Measurements from ENCODE around the gene PPP2R3A. TPM values are rescaled to one million over a fixed set of nuclear protein-coding genes. Genes with fewer than 3 reads are reported as not detected.
"Not testable (repeated sequence)": the region's sequence is repeated elsewhere in the genome, so short reads cannot be mapped to it uniquely, and the experiment has no call there.

Gene PPP2R3A, protein sequence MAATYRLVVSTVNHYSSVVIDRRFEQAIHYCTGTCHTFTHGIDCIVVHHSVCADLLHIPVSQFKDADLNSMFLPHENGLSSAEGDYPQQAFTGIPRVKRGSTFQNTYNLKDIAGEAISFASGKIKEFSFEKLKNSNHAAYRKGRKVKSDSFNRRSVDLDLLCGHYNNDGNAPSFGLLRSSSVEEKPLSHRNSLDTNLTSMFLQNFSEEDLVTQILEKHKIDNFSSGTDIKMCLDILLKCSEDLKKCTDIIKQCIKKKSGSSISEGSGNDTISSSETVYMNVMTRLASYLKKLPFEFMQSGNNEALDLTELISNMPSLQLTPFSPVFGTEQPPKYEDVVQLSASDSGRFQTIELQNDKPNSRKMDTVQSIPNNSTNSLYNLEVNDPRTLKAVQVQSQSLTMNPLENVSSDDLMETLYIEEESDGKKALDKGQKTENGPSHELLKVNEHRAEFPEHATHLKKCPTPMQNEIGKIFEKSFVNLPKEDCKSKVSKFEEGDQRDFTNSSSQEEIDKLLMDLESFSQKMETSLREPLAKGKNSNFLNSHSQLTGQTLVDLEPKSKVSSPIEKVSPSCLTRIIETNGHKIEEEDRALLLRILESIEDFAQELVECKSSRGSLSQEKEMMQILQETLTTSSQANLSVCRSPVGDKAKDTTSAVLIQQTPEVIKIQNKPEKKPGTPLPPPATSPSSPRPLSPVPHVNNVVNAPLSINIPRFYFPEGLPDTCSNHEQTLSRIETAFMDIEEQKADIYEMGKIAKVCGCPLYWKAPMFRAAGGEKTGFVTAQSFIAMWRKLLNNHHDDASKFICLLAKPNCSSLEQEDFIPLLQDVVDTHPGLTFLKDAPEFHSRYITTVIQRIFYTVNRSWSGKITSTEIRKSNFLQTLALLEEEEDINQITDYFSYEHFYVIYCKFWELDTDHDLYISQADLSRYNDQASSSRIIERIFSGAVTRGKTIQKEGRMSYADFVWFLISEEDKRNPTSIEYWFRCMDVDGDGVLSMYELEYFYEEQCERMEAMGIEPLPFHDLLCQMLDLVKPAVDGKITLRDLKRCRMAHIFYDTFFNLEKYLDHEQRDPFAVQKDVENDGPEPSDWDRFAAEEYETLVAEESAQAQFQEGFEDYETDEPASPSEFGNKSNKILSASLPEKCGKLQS (N-terminal part only)
- 10 to 100 TPM; 37.5 to 60.1 TPM for total RNA-seq
- long read RNA-seq, partial matches to known transcripts, result 2 of 10 reads
- long read RNA-seq, other reads (novel, unspliced or antisense), result 4 of 10 reads

DNA sequence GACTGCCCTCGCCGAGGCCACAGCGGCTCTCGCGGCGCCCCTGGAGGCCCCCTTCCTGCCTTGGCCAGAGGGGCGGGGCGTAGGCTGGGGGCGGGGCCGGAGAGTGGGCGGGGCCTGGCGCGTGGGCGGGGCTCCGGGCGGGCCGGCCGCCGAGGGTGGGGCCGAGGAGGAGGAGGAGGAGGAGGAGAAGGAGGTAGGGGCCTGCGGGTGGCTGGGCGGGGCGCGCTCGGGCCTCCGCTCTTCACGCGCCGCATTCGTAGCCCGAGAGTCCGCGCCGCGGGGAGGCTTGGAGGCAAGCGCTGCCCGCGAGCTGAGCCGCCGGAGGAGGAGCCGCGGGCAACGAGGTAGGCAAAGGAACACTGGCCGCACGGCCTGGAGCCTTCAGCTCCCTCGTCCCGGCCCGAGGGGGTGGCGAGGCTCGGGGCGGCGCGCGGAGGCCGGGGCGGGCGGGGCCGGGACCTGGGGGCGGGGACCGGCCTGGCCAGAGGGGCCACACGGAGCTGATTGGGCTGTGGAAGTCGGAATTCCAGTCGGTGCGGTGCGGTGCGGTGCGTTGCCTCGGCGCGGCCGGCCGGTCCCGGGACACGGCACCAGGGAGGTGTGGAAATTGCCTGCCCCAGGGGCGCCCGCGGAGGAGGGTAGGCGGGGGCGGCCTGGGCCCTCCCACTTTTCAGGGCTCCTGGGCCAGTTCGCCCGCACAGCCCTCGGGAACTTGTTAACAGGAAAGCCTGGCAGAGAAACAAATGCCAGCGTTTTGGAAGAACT lies at the start of gene PPP2R3A:
PPP2R3A (plus strand) TSS at position 223 of the 765 bp plus-strand sequence. CDS start 35,771 bp downstream, outside the sequence.
- intact Hi-C loops (cut with DNase I), result no loop called here
- DNase-seq (peak; percentile 85), ATAC-seq (peak; percentile 97 to 98)

DNA sequence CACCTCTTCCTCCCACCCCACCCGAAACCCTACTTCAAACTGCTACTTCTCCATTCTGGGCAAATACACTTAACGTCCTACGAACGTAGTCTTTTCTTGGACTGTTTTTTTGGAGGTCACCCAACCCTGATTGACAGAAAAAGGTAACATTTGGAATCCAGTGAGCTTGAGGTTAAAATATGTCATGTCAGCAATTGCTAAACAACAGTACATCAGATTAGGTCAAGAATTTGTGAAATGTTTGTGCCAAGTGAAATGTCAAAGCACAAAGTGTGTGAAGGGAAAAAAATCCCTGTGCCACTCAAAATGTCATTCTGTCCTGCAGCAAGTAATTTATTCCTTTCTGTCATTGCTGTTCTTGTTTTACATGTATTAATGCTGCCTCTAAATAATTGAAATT lies 49.2 kb upstream of the PPP2R3A start:
- ATAC-seq (no peak), DNase-seq (no peak)
- intact Hi-C loops (cut with DNase I), result loop anchor here in 1 of 2 donors (5.0 kb wide), 1 partner anchor 121 kb away; no protein-coding TSS in a partner anchor

DNA sequence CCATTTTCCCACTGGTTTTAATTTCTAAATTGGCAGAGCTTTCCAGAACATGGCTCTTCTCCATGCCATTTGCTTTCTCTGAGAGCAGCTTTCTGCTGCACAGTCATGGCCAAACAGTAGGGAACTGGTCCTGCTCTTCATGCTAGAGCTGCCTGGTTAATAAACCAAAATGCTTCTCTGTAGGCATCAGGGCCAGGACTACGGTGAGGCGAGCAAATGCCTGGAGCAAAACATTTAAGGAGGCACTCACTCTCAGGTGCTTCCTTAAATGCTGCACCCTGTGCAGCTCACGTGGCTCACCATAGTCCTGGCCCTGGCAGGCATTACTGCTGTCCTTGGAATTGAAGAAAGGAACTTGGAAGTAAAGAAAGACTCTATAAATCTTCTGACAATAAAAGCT lies 48.5 kb upstream of the PPP2R3A start:
- no peak for DNase-seq
- peak in 1 of 2 donors; percentile 30 for ATAC-seq
- intact Hi-C loops (cut with DNase I), result loop anchor here in 1 of 2 donors (5.0 kb wide), 1 partner anchor 120 kb away; no protein-coding TSS in a partner anchor

DNA sequence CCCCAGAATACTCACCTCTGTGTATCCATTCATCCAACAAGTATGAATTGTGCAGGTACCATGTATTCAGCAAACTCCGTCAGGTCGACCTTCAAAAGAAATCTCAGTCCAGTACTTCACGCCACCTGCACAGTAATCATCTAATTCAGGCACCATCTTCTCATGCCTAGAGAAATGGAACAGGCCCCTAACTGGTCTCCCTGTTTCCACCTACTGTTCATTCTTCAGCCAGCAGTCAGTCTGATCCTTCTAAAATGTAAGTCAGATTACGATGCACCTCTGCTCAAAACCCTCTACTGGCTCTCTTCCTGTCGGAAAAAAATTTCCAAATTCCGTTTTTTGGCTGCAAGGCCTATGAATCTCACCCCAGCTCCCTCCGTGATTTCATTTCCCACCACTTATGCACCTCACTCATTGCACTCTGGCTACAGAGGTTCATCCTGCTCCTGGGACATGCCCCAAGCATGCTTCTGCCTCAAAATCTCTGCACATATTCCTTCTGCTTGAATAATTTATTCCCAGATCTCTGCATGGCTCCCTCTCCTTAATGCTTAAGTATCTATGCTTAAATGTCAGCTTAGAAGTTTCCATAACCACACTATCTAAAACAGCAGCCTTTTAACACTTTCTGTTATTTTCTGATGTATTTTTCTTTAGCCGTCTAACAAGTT lies 47.5 kb upstream of the PPP2R3A start:
- DNase-seq (no peak), ATAC-seq (no peak)
- intact Hi-C loops (cut with DNase I), result loop anchor here in 1 of 2 donors (5.0 kb wide), 1 partner anchor 119 kb away; no protein-coding TSS in a partner anchor

- no peak for DNase-seq
- intact Hi-C loops (cut with DNase I), result loop anchor here in 1 of 2 donors (5.0 kb wide), 1 partner anchor 119 kb away; no protein-coding TSS in a partner anchor
- peak; percentile 62 to 65 for ATAC-seq
Observed at GRCh38 chr3:135918600-135918999, 46.9 kb upstream of the PPP2R3A start.

DNA sequence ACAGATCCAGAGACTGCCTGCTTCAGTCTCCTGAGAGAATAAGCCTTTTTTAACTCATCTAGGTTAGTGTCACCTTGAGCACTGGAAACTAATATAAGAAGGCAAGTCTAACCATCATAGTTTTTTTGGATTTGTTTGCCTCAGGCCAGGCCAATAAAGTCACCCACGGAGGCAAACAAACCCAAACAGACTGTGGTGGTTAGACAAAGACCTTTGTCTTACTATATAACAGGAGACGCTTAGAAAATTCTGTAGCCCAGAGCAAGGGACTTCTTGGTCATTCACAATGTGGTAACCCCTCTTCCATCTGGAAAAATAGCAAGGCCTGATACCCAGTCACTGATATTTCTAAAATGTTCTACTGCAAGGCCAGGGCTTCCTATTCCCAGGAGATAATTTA lies 45.3 kb upstream of the PPP2R3A start:
- ATAC-seq (no peak), DNase-seq (no peak)
- intact Hi-C loops (cut with DNase I), result loop anchor here in 1 of 2 donors (2.0 kb wide), 1 partner anchor 121 kb away; no protein-coding TSS in a partner anchor

DNA sequence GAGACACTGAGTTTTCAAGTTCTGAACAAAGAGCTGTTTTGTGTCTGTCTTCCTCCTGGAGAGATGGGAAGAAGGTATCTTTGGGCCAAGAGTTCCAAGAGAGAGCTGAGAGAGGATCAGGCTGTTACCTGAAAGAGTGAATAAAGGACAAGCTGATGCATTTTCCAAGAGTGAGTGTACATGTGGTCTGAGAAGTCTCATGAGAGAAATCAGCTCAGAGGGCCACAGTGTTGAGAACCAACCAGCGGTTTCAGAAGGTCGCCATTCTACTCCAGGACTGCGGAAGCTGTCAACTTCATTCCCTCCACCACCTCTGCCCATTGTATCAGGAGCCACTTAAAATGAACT lies 42.7 kb upstream of the PPP2R3A start:
- intact Hi-C loops (cut with DNase I), result no loop called here
- DNase-seq (no peak), ATAC-seq (no peak)

GRCh38 chr3:135924506-135924905 lies 41.0 kb upstream of the PPP2R3A start:
- ATAC-seq, result no peak

GRCh38 chr3:135926664-135927063 lies 38.9 kb upstream of the PPP2R3A start:
- ATAC-seq, result no peak
- intact Hi-C loops (cut with DNase I), result no loop called here
- DNase-seq, result no peak

More at GRCh38 chr3:135924506-135924905, 41.0 kb upstream of the PPP2R3A start:
- DNase-seq, result no peak
- intact Hi-C loops (cut with DNase I), result no loop called here

DNA sequence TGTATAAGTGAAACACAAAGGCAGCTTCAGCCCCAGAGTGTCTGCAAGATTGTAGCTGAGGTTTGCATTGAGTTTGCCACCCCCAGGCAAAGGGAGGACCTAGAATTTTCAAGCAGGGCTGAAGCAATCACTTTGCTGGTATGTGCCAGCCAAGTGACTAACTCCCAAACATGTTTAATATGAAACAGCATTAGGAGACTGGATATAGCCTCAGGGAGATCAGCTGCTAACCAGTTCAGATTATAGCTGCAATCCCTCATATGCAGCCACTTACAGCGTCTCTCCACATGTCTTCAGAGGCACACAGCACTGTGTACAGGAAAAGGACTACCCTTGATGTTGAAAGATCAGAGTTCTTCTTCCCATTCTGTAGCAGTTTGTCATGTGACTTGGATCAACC lies 38.4 kb upstream of the PPP2R3A start:
- intact Hi-C loops (cut with DNase I), result no loop called here
- no peak for DNase-seq
- ATAC-seq, result no peak

- intact Hi-C loops (cut with DNase I), result no loop called here
- DNase-seq (peak; percentile 21), ATAC-seq (peak; percentile 67 to 71)
Observed at GRCh38 chr3:135929670-135930069, 35.9 kb upstream of the PPP2R3A start.

DNA sequence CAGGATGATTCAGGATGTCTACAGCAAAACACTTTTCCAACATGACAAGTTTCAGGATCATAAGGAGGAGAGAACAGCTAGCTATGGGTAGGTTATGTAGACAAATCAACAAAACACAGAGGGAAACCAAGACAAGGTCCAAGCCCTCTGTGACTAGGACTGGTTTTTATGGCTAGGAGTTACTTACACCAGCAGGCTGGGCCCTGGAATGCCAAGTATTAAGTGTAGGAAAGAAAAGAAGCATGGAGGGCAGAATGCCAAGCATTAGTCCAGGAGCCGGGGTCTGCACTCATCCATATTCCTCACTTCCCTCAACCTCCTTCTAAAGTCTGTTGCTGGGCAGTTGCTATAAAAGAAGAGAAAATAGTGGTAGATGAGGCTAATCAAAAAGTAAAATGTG lies 35.3 kb upstream of the PPP2R3A start:
- intact Hi-C loops (cut with DNase I), result no loop called here
- no peak for ATAC-seq
- DNase-seq, result no peak

GRCh38 chr3:135935171-135935570 lies 30.4 kb upstream of the PPP2R3A start:
- ATAC-seq; intact Hi-C loops (cut with DNase I); DNase-seq: not testable (repeated sequence)

DNA sequence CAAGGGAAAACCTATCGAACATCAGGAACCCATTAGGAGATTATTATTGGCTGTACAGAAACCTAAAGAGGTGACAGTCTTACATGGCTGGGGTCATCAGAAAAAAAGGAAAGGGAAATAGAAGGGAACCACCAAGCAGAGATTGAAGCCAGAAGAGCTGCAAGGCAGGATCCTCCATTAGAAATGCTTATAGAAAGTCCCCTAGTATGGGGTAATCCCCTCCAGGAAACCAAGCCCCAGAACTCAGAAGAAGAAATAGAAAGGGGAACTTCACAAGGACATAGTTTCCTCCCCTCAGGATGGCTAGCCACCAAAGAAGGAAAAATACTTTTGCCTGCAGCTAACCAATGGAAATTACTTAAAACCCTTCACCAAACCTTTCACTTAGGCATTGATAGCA lies 27.8 kb upstream of the PPP2R3A start:
- ATAC-seq; DNase-seq; intact Hi-C loops (cut with DNase I): not testable (repeated sequence)

GRCh38 chr3:135944831-135945230 lies 20.7 kb upstream of the PPP2R3A start:
- ATAC-seq (no peak), DNase-seq (no peak)
- intact Hi-C loops (cut with DNase I), result no loop called here

DNA sequence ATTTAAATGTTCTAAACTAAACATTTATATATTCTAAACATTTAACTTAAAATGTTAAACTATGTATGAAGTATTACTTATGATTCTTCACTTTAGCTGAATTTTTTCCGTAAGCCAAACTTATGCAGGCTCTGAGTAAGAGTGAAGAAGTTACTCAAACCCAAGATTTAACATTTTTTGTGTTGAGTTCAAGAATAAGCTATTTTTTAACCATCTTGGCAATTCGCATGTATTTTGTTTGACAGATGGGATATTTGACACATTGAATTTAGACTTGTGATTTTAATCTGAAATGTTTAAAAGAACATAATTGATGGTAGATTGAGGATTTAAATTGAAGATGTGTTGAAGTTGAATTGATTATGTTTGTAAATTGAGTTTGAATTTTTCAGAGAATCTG lies 14.6 kb upstream of the PPP2R3A start:
- ATAC-seq (no peak), DNase-seq (no peak)
- intact Hi-C loops (cut with DNase I), result no loop called here

DNA sequence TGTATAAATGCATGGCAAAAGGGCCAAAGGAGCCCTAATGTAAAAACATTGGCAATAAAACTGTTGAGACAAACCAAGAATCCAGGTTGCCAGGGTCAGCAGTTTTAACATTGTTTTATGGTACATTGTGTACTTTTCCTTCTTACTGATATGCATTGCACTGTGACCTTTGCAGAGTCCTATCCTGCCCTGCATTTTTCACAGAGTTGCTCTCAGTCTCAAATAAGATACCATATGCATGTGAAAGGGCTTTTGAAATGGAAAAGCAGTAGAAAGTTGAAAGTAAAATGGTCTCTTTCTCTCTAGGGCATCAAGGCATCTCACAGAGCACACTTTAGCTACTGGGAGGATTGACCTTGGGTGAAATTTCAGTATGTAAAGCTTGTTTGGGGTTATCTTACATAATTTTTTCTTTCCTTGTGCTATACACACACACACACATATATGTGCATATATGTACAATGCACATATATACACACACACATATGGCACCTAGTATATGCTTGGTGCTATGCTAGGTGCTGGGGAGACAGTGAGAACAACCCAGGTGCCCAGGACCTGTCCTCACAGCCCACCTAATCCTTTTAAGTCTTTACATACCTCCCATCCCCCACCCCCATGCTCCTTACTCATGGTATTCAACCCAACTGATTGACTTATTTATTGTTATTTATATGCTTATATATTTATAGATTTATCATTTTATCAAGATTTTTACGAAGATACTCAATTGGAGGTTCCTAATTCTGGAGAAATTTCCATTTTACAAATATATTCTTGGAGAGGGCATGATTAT lies 1.2 kb upstream of the PPP2R3A start:
- no peak for DNase-seq
- no peak for ATAC-seq
- intact Hi-C loops (cut with DNase I), result no loop called here
